Kidney epithelial cell (primary cell): Measurements from ENCODE around the gene PCSK9. TPM values are rescaled to one million over a fixed set of nuclear protein-coding genes. Genes with fewer than 3 reads are reported as not detected.
A peak's percentile ranks its signal among the peaks of the same experiment; 100 is the strongest.

Experiments used
- DNase-seq: peaks from one replicate; pipeline ENCODE4 v3.0.0-alpha.2; 2010; ENCODE audit warnings: low read depth
- H3K27me3 ChIP-seq: 2 replicates; pipeline ENCODE4 v1.6.0; 2011; ENCODE audit warnings: low read length; ENCODE audit not compliant: control insufficient read depth, insufficient read depth
- H3K36me3 ChIP-seq: 2 replicates; pipeline ENCODE4 v1.5.1; 2011; ENCODE audit warnings: low read length; ENCODE audit not compliant: control insufficient read depth, insufficient read depth
- H3K4me3 ChIP-seq: 2 replicates; pipeline ENCODE4 v1.5.1; 2011; ENCODE audit warnings: low read depth, mild to moderate bottlenecking, control low read depth, low read length
- CTCF ChIP-seq: IDR thresholded peaks from 2 replicates; pipeline ENCODE4 v1.5.1; 2011; ENCODE audit warnings: mild to moderate bottlenecking, moderate library complexity, low read length, control low read depth, inconsistent platforms; ENCODE audit not compliant: insufficient read depth, poor library complexity, severe bottlenecking
- total RNA-seq: library from RNA; depleted of rRNA; stranded (reverse); fragments of >200 nt; gene quantifications from 2 replicates; pipeline ENCODE4 v1.2.3, GENCODE V29; 2015

The PCSK9 gene
- total RNA-seq, 1 donor from 2014 or later = 4.5 TPM

- Histone ChIP-seq H3K36me3 (no peaks in the 10 kb centered on the region), H3K4me3 (no peak overlapping the region), H3K27me3 (no peaks in the 10 kb centered on the region)
- DNase-seq = no peak
- no peak for TF ChIP-seq CTCF
These were observed 39.1 kb downstream of the PCSK9 start for GRCh38 chr1:55078470-55078869.

GRCh38 chr1:55079651-55080050 is 40.3 kb downstream of the PCSK9 start:
- Histone ChIP-seq H3K36me3 (no peaks in the 10 kb centered on the region), H3K4me3 (no peak overlapping the region), H3K27me3 (no peaks in the 10 kb centered on the region)
- no peak for DNase-seq
- TF ChIP-seq CTCF = no peak

GRCh38 chr1:55081188-55081904 is 42.0 kb downstream of the PCSK9 start:
- TF ChIP-seq CTCF = no peak
- H3K27me3 ChIP-seq = no peaks in the 10 kb centered on the region
- no peaks in the 10 kb centered on the region for H3K36me3 ChIP-seq
- DNase-seq = peak; percentile 42
- no peak overlapping the region for H3K4me3 ChIP-seq

- no peak for DNase-seq
- H3K4me3 ChIP-seq = no peak overlapping the region
- H3K36me3 ChIP-seq = no peaks in the 10 kb centered on the region
- TF ChIP-seq CTCF = no peak
- no peaks in the 10 kb centered on the region for H3K27me3 ChIP-seq
These were observed 42.6 kb downstream of the PCSK9 start for GRCh38 chr1:55081905-55082296.

- TF ChIP-seq CTCF = no peak
- H3K36me3 ChIP-seq = no peaks in the 10 kb centered on the region
- no peak for DNase-seq
- no peak overlapping the region for H3K4me3 ChIP-seq
- no peaks in the 10 kb centered on the region for H3K27me3 ChIP-seq
These were observed 44.9 kb downstream of the PCSK9 start for GRCh38 chr1:55084257-55084656.

- TF ChIP-seq CTCF = no peak
- DNase-seq = no peak
- Histone ChIP-seq H3K36me3 (no peaks in the 10 kb centered on the region), H3K4me3 (no peak overlapping the region), H3K27me3 (no peaks in the 10 kb centered on the region)
These were observed 48.1 kb downstream of the PCSK9 start for GRCh38 chr1:55087439-55087838.
